Measurements from ENCODE around the gene ZNF207.
"Not testable (repeated sequence)": the region's sequence is repeated elsewhere in the genome, so short reads cannot be mapped to it uniquely, and the experiment has no call there.

Gene ZNF207

DNA sequence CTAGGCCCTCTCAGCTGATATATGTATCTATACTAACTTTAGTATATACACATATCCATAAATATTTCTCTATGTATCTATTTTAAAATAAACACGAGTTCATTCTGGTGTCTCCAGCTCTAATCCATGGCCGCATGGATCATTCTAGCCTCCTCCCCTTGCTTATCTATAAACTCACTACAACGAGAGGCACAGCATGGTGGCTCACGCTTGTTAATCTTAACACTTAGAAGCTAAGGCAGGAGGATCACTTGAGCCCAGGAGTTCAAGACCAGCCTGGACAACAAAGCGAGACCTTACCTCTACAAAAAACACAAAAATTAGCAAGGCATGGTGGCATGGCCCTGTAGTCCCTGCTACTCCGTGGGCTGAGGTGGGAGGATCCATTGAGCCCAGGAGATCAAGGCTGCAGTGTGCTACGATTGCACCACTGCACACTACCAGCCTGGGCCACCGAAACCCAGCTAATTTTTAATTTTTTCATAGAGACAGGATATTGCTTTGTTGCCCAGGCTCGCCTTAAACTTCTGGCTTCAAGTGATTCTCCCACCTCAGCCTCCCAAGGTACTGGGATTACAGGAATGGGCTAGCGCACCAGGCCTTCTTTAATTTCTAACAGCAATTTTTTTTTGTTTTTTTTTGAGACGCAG, 3.9 kb upstream of the ZNF207 start:
- no peaks in the 10 kb centered on the region for H3K27me3 Mint-ChIP-seq
- no peak overlapping the region for H3K4me3 Mint-ChIP-seq

DNA sequence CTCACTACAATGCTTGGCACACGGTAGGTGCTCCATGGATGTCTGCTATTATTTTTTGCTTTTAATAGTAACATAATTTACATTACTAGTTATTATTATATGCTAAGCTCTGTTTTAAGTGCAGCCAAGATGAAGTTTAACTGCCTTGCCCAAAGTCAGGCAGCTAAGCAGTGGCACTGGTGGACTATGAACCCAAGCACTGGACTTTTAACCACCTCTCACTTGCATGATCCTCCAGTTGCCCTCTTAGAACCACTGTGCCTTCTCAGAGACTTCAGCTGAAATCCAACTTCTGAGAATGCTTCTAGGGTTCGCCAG, 1.5 kb upstream of the ZNF207 start:
- Mint-ChIP-seq H3K27ac (peak overlapping the region; percentile 94), H3K9me3 (no peaks in the 10 kb centered on the region), H3K27me3 (no peaks in the 10 kb centered on the region), H3K4me1 (ENCODE audit: low read depth) (peaks cover 26% of the 10 kb centered on the region), H3K36me3 (ENCODE audit: low read depth) (peaks cover 40% of the 10 kb centered on the region), H3K4me3 (peak overlapping the region; percentile 17)
- intact Hi-C loops (cut with micrococcal nuclease) = no loop called here

More for the DNA sequence above, 3.9 kb upstream of the ZNF207 start:
- Mint-ChIP-seq H3K36me3 (ENCODE audit: low read depth) (peaks cover 28% of the 10 kb centered on the region), H3K4me1 (ENCODE audit: low read depth) (peaks cover 47% of the 10 kb centered on the region), H3K9me3 (no peaks in the 10 kb centered on the region), H3K27ac (peak overlapping the region; percentile 45)
- intact Hi-C loops (cut with micrococcal nuclease) = no loop called here

DNA sequence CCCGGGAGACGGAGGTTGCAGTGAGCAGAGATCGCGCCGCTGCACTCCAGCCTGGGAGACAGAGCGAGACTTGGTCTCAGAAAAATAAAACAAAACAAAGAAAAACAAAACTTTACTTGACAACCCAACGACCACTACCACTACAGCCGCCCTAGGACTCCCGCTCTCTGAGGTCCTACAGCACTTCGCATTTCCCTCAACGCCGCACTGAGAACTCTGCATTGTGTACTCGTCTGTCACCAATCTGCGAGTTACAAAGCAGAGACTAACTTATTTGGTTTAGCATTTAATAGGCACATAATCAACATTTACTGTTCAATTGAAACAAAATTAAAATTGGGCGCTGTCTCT, 479 bp upstream of the ZNF207 start:
- Mint-ChIP-seq H3K27ac (peak overlapping the region; percentile 94), H3K27me3 (no peaks in the 10 kb centered on the region), H3K36me3 (ENCODE audit: low read depth) (peaks cover 51% of the 10 kb centered on the region), H3K9me3 (no peaks in the 10 kb centered on the region), H3K4me3 (peak overlapping the region; percentile 91), H3K4me1 (ENCODE audit: low read depth) (peaks cover 31% of the 10 kb centered on the region)
- intact Hi-C loops (cut with micrococcal nuclease) = no loop called here

DNA sequence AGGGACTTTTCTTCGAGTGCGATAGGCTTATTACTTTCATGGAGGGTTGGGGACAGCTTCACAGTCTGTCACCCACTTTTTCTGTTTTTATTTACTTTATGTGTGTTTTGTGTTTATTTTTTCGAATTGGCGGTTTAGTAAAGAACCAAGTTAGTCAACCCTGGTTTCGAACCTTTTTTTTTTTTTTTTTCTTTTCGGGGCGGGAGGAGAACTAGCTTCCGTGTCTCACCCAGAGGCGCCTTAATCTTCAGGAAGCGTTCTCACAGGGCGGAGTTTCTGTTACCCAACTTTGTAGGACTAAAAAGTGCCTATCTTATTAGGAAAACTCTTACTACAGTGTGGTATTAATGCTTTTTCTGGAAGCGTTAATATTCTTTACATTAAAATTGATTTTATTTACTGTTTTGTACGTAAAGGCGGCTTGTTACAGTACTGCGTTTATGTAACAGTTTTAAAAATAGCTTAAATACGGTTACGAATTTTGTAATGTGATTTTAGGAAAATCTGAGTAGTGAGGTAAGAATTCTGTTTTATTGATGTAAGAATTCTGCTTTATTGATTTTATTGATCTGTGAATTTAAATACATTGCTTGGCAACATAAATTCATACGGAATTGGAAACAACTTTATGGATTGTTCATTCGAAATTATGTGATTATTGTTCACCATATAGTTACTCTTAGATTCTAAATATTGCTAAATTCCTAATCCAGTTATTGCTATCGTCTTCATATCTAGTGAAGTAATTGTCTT, 885 bp downstream of the ZNF207 start:
- peak overlapping the region; percentile 94 for H3K27ac Mint-ChIP-seq
- peak overlapping the region; percentile 91 for H3K4me3 Mint-ChIP-seq
- H3K9me3 Mint-ChIP-seq = no peaks in the 10 kb centered on the region
- intact Hi-C loops (cut with micrococcal nuclease) = loop anchor here (2.0 to 10.0 kb wide), 3 partner anchors 32 to 356 kb away; no protein-coding TSS in a partner anchor
- peaks cover 64% of the 10 kb centered on the region for H3K36me3 Mint-ChIP-seq (ENCODE audit: low read depth)
- peaks cover 45% of the 10 kb centered on the region for H3K4me1 Mint-ChIP-seq (ENCODE audit: low read depth)
- no peaks in the 10 kb centered on the region for H3K27me3 Mint-ChIP-seq

DNA sequence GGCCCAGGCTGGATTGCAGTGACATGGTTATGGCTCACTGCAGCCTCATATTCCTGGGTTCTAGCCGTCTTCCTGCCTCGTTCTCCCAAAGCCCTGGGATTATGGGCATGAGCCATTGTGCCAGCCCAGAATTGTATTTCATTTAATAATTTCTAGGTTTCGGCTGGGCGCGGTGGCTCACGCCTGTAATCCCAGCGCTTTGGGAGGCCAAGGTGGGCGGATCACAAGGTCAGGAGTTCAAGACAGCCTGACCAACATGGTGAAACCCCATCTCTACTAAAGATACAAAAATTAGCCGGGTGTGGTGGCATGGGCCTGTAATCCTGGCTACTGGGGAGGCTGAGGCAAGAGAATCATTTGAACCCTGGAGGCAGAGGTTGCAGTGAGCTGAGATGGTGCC, 2.8 kb downstream of the ZNF207 start:
- H3K9me3 Mint-ChIP-seq, H3K27ac Mint-ChIP-seq, H3K27me3 Mint-ChIP-seq: not testable (repeated sequence)
- peaks cover 81% of the 10 kb centered on the region for H3K36me3 Mint-ChIP-seq (ENCODE audit: low read depth)
- intact Hi-C loops (cut with micrococcal nuclease) = loop anchor here (5.0 to 10.0 kb wide), 2 partner anchors 100 to 358 kb away; no protein-coding TSS in a partner anchor
- peaks cover 44% of the 10 kb centered on the region for H3K4me1 Mint-ChIP-seq (ENCODE audit: low read depth)
- peak overlapping the region; percentile 91 for H3K4me3 Mint-ChIP-seq

DNA sequence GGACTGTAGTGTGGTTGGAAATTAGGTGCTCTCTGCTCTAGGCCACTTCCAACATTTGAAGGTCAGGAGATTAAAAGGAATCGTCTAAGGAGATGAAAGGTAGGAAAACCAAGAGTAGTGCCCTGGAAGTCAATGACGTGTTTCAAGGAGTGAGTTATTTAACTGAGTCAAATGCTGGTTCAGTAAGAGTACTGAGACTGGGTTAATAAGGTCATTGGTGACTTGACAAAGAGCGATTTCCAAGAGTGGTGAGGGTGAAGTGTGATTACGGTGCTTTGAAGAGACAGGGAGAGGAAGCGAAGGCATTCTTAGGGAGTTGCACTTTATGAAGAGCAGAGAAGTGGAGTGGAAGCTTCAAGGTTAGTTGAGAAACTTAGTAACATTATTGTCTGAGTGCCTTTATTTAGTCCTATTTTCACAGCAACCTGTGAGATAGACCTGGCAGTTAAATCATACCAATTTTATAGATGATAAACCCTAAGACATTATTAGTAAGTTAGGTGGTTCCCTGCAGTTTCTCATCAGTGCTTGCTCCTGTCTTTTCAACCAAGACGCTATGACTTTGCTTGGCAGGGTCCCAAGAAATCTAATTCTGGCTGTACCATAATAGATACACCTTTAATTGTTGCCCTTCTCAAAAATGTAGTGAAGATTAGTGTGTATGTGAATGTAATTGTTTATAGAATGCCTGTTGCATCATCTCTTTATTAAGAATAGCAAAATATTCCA, 5.9 kb downstream of the ZNF207 start:
- H3K4me3 Mint-ChIP-seq = peak overlapping the region; percentile 91
- H3K36me3 Mint-ChIP-seq (ENCODE audit: low read depth) = peaks cover 97% of the 10 kb centered on the region
- peaks cover 39% of the 10 kb centered on the region for H3K4me1 Mint-ChIP-seq (ENCODE audit: low read depth)

DNA sequence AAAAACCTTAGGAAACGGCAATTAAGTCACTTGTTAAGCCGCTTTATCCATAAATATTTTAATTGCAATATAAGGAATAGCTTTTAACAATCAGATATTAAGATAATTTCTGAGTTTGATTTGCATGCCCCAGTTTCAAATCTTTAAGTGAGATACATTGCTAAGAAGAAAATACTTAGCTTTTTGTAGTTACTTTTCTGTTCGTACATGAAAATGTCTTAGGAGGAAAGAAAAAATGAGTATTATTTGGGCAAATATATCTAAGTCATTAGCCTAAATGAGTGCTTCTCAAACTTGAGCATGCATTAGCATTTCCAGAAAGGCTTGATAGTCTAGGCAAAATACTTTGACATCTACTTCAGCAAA, 6.4 kb downstream of the ZNF207 start:
- H3K27me3 Mint-ChIP-seq = no peaks in the 10 kb centered on the region
- H3K36me3 Mint-ChIP-seq (ENCODE audit: low read depth) = peaks cover 98% of the 10 kb centered on the region
- peak overlapping the region; percentile 30 for H3K4me3 Mint-ChIP-seq
- peaks cover 43% of the 10 kb centered on the region for H3K4me1 Mint-ChIP-seq (ENCODE audit: low read depth)
- intact Hi-C loops (cut with micrococcal nuclease) = loop anchor here (10.0 kb wide), 1 partner anchor 362 kb away; no protein-coding TSS in a partner anchor
- H3K9me3 Mint-ChIP-seq = no peaks in the 10 kb centered on the region
- no peak overlapping the region for H3K27ac Mint-ChIP-seq

More for the DNA sequence above, 5.9 kb downstream of the ZNF207 start:
- intact Hi-C loops (cut with micrococcal nuclease) = loop anchor here (10.0 kb wide), 1 partner anchor 361 kb away; no protein-coding TSS in a partner anchor
- no peaks in the 10 kb centered on the region for H3K27me3 Mint-ChIP-seq
- H3K9me3 Mint-ChIP-seq = no peaks in the 10 kb centered on the region
- H3K27ac Mint-ChIP-seq = peak overlapping the region; percentile 40

DNA sequence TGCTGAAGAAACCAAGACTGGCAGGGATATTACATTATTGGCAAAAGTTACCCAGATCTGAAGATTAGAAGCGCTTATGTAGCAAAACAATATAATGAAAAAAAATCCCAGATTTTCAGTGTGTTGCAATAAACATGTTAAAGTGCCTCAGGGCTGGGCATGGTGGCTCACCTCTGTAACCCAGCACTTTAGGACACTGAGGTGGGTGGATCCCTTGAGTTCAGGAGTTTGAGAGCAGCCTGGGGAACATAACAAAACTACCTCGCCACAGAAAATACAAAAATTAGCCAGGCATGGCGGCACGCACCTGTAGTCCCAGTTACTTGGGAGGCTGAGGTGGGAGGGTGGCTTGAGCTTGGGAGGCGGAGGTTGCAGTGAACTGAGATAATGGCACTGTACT, 6.8 kb downstream of the ZNF207 start:
- no peaks in the 10 kb centered on the region for H3K27me3 Mint-ChIP-seq
- intact Hi-C loops (cut with micrococcal nuclease) = loop anchor here (10.0 kb wide), 1 partner anchor 362 kb away; no protein-coding TSS in a partner anchor
- H3K9me3 Mint-ChIP-seq = no peaks in the 10 kb centered on the region
- H3K4me3 Mint-ChIP-seq = peak overlapping the region; percentile 30
- H3K4me1 Mint-ChIP-seq (ENCODE audit: low read depth) = peaks cover 45% of the 10 kb centered on the region
- H3K36me3 Mint-ChIP-seq (ENCODE audit: low read depth) = peaks cover 98% of the 10 kb centered on the region
- no peak overlapping the region for H3K27ac Mint-ChIP-seq

DNA sequence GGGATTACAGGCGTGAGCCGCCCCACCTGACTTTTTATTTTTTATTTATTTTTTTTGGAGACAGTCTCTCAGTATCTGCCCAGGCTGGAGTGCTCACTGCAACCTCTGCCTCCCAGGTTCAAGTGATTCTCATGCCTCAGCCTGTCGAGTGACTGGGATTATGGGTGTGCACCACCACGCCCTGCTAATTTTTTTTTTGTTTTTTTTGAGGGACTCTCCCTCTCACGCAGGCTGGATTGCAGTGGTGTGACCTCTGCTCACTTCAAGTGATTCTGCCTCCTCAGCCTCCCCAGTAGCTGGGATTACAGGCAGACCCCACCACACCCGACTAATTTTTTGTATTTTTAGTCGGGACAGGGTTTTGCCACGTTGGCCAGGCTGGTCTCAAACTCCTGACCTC, 7.7 kb downstream of the ZNF207 start:
- Mint-ChIP-seq H3K9me3 (no peaks in the 10 kb centered on the region), H3K27ac (no peak overlapping the region), H3K4me1 (ENCODE audit: low read depth) (peaks cover 49% of the 10 kb centered on the region), H3K36me3 (ENCODE audit: low read depth) (peaks cover 98% of the 10 kb centered on the region), H3K27me3 (no peaks in the 10 kb centered on the region), H3K4me3 (no peak overlapping the region)
- intact Hi-C loops (cut with micrococcal nuclease) = loop anchor here (10.0 kb wide), 1 partner anchor 363 kb away; no protein-coding TSS in a partner anchor

DNA sequence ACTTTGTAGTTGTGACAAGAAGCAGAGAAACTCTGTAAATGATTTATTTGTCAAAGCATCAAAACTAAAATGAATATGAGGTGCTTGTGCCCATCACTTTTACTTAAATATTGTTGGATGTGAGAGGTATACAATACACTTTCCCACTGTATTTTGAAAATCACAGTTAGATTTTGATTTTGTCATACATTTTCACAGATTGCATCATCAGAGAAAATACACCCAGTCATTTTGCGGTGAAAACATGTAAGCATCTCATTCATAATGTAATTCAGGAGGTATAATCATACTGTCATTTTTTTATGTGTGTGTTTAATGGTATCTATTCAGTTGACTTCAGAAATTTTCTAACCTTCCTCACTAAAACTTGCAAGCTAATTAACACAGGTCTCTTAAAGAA, 11.3 kb downstream of the ZNF207 start:
- Mint-ChIP-seq H3K4me1 (ENCODE audit: low read depth) (peaks cover 25% of the 10 kb centered on the region), H3K27me3 (no peaks in the 10 kb centered on the region), H3K36me3 (ENCODE audit: low read depth) (peaks cover 98% of the 10 kb centered on the region), H3K27ac (no peak overlapping the region), H3K9me3 (no peaks in the 10 kb centered on the region), H3K4me3 (no peak overlapping the region)
- intact Hi-C loops (cut with micrococcal nuclease) = loop anchor here (10.0 kb wide), 1 partner anchor 156 kb away; no protein-coding TSS in a partner anchor

DNA sequence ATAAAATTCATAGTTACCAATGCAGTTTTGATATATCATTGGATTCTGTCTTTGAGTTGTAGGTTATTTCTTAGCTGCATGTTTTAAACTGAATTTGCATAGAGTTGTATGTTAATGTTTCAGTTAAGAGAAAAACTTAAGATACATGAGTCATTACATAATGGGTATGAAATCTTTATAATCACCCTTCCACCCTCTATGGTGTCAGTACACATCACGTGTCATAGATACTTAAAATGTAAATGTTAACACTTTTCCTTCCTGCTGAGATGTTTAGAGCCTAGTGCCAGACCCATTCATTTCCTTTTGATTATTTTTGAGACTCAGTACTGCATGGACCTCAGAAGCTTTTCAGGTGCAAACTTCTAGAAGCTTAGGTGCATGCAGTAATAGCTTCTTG, 20.5 kb downstream of the ZNF207 start:
- Mint-ChIP-seq H3K4me3 (no peak overlapping the region), H3K27ac (no peak overlapping the region), H3K36me3 (ENCODE audit: low read depth) (peaks cover 90% of the 10 kb centered on the region), H3K9me3 (no peaks in the 10 kb centered on the region), H3K4me1 (ENCODE audit: low read depth) (peaks cover 5% of the 10 kb centered on the region), H3K27me3 (no peaks in the 10 kb centered on the region)
- intact Hi-C loops (cut with micrococcal nuclease) = no loop called here

DNA sequence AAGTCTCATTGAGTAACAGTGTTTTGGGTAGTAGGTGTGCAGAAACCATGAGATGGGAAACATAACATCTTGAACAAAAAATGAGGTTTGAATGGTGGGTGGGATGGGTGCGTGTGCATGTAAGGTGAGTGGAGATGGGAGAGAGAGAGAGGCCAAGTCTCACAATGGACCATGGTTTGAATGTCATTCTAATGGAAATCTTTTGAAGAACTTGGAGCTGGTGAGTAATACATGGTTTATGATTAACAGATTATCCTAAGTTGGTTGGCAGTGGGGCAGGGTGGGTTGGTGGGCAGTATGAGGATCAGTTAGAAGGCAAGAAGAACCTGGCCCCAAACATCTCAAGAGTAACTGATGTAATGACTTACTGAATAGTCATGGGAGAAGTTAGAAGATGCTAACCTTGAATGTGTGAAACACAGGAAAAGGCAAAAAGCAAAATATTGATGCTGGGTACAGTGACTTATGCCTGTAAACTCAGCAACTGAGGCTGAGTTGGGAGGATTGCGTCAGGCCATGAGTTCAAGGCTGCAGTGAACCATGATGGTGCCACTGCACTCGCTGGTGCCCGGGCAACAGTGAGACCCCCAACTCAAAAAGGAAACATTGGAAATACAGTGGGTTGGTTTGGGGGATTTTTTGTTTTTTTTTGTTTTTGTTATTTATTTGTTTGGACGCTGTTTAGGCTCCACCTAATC, 32.7 kb downstream of the ZNF207 start:
- no peak overlapping the region for H3K4me3 Mint-ChIP-seq
- no peaks in the 10 kb centered on the region for H3K27me3 Mint-ChIP-seq
- H3K9me3 Mint-ChIP-seq = no peaks in the 10 kb centered on the region
- H3K27ac Mint-ChIP-seq = no peak overlapping the region
- intact Hi-C loops (cut with micrococcal nuclease) = no loop called here
- H3K4me1 Mint-ChIP-seq (ENCODE audit: low read depth) = peaks cover 26% of the 10 kb centered on the region
- H3K36me3 Mint-ChIP-seq (ENCODE audit: low read depth) = peaks cover 84% of the 10 kb centered on the region

DNA sequence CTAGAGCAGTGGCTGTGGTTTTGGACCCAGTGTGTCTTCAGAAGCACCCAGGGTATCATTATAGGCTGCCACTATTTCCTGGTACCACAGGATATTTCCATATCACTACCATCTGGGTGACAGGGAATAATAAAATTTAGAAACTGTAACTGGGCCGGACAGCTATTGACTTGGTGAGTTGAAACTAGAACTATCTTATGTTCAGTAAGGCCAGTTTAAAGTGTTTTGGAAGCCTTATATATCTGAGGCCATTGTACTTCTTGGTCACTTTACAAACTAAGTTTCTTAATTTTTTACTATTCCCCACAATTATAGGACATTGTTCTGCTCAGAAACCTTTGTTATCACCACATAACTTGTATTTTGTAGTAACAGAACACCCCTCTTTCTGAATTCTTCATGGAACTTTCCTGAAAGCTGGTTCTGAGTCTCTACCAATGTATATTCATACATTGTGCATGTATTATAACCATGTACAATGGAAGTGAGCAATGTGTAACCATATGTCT, 34.0 kb downstream of the ZNF207 start:
- peaks cover 26% of the 10 kb centered on the region for H3K4me1 Mint-ChIP-seq (ENCODE audit: low read depth)
- H3K4me3 Mint-ChIP-seq = no peak overlapping the region
- no peak overlapping the region for H3K27ac Mint-ChIP-seq
- intact Hi-C loops (cut with micrococcal nuclease) = no loop called here
- H3K9me3 Mint-ChIP-seq = no peaks in the 10 kb centered on the region
- no peaks in the 10 kb centered on the region for H3K27me3 Mint-ChIP-seq
- H3K36me3 Mint-ChIP-seq (ENCODE audit: low read depth) = peaks cover 83% of the 10 kb centered on the region

Data from dendritic cell treated with granulocyte-macrophage colony-stimulating factor and Interleukin-4, amounts not matched to agents 40 ng/mL and 50 ng/mL, for 4 days (primary cell).